PC-3 (cell line): ENCODE data around the gene RANBP1. TPM values are rescaled to one million over a fixed set of nuclear protein-coding genes. Genes with fewer than 3 reads are reported as not detected.

ENCODE experiments used
- ATAC-seq: fragments of 200-7000 bp; cut with Tn5 transposase; 2 replicates; pipeline ENCODE4 v1.9.1; 2020; ENCODE audit warnings: mild to moderate bottlenecking, moderate library complexity
- BruUV-seq: library from RNA; stranded (reverse); fragments of 400-500 nt; replicated peaks from 2 replicates; lab custom pipeline; 2021; lab: Mats Ljungman, UMichigan
- CTCF ChIA-PET: fragments of 300-600 bp; sonication (Branson Sonifier 250); formaldehyde crosslinking; loops from one replicate; lab custom pipeline; 2022; ENCODE audit warnings: antibody characterized with exemption; lab: Charles Lee
- POLR2A ChIA-PET: fragments of 300-600 bp; sonication (Branson Sonifier 250); formaldehyde crosslinking; loops from one replicate; lab custom pipeline; 2022; ENCODE audit warnings: antibody characterized with exemption; ENCODE audit not compliant: unreplicated experiment; lab: Charles Lee
- DNase-seq: peaks from one replicate; pipeline ENCODE4 v3.0.0-alpha.2; 2015
- H2AFZ ChIP-seq: fragments of 300-600 bp; sonication (generic); 2 replicates; pipeline ENCODE4 v1.6.0; 2016; ENCODE audit warnings: antibody characterized with exemption, low read length
- H3F3A ChIP-seq: fragments of 300-600 bp; sonication (generic); one replicate; pipeline ENCODE4 v1.6.0; 2017; ENCODE audit warnings: antibody characterized with exemption, low read length, control low read depth, mild to moderate bottlenecking; ENCODE audit not compliant: unreplicated experiment
- H3K27ac ChIP-seq: fragments of 300-600 bp; sonication (generic); 2 replicates; pipeline ENCODE4 v1.5.1; 2016; ENCODE audit warnings: mild to moderate bottlenecking, low read length
- H3K27me3 ChIP-seq: fragments of 300-600 bp; sonication (generic); 2 replicates; pipeline ENCODE4 v1.6.1; 2016; ENCODE audit warnings: low read length, mixed read lengths
- H3K36me3 ChIP-seq: fragments of 300-600 bp; sonication (generic); 2 replicates; pipeline ENCODE4 v1.6.1; 2016; ENCODE audit warnings: low read depth, mixed run types, low read length, mixed read lengths
- H3K4me1 ChIP-seq: fragments of 300-600 bp; sonication (generic); 2 replicates; pipeline ENCODE4 v1.5.1; 2016; ENCODE audit warnings: low read length; ENCODE audit not compliant: insufficient read depth
- H3K4me2 ChIP-seq: fragments of 300-600 bp; sonication (generic); 2 replicates; pipeline ENCODE4 v1.6.0; 2016; ENCODE audit warnings: low read length
- H3K4me3 ChIP-seq: fragments of 300-600 bp; sonication (generic); 2 replicates; pipeline ENCODE4 v1.5.1; 2016; ENCODE audit warnings: mild to moderate bottlenecking, low read length, mixed read lengths
- H3K79me2 ChIP-seq: fragments of 300-600 bp; sonication (generic); 2 replicates; pipeline ENCODE4 v1.6.1; 2017; ENCODE audit warnings: low read length, mixed read lengths
- H3K9ac ChIP-seq: fragments of 300-600 bp; sonication (generic); 2 replicates; pipeline ENCODE4 v1.6.0; 2016; ENCODE audit warnings: mild to moderate bottlenecking, low read length
- H3K9me2 ChIP-seq: fragments of 300-600 bp; sonication (generic); replicated peaks from 2 replicates; pipeline ENCODE4 v1.6.1; 2016; ENCODE audit warnings: mixed run types, low read length, mixed read lengths
- H3K9me3 ChIP-seq: fragments of 300-600 bp; sonication (generic); 2 replicates; pipeline ENCODE4 v1.6.1; 2016; ENCODE audit warnings: low read length, mixed read lengths
- H4K20me1 ChIP-seq: fragments of 300-600 bp; sonication (generic); 2 replicates; pipeline ENCODE4 v1.6.1; 2016; ENCODE audit warnings: low read length, mixed read lengths
- CTCF ChIP-seq: fragments of 300-600 bp; sonication (generic); conservative IDR thresholded peaks from 2 replicates; pipeline ENCODE4 v1.5.1; 2017; ENCODE audit warnings: antibody characterized with exemption, low read depth, mild to moderate bottlenecking, low read length
- EZH2 ChIP-seq: fragments of 300-600 bp; sonication (generic); IDR thresholded peaks from one replicate; pipeline ENCODE4 v1.6.1; 2017; ENCODE audit warnings: antibody characterized with exemption, mild to moderate bottlenecking, low read length; ENCODE audit not compliant: unreplicated experiment
- EZH2phosphoT487 ChIP-seq: fragments of 300-600 bp; sonication (generic); IDR thresholded peaks from 2 replicates; pipeline ENCODE4 v1.6.1; 2018; ENCODE audit warnings: mild to moderate bottlenecking, antibody characterized with exemption, low read length, borderline replicate concordance
- intact Hi-C: fragments of 100-400 bp; cut with micrococcal nuclease; formaldehyde crosslinking; loops from 2 replicates; pipeline ENCODE4 v1.9.0; 2023
- total RNA-seq: library from RNA; depleted of rRNA; stranded (reverse); fragments of >200 nt; gene quantifications from 2 replicates; pipeline ENCODE4 v1.2.3, GENCODE V29; 2014

RANBP1 gene
- total RNA-seq, 1 experiment from 2014 or later: 356 TPM

GRCh38 chr22:20094197-20094807 lies 21.6 kb upstream of the RANBP1 start:
- no peak overlapping the region for H3K4me2 ChIP-seq
- peaks cover 83% of the 10 kb centered on the region for H3K36me3 ChIP-seq
- no peaks in the 10 kb centered on the region for H3K27me3 ChIP-seq
- H3K27ac ChIP-seq: no peak overlapping the region
- ATAC-seq (no peak), DNase-seq (no peak)
- ChIA-PET CTCF (no interaction called here), POLR2A (no interaction called here)
- no peaks in the 10 kb centered on the region for H3F3A ChIP-seq
- H3K79me2 ChIP-seq: 0 out of 2 replicates have a peak, but pooled peaks cover 10% of the 10 kb centered on the region
- no peak overlapping the region for H2AFZ ChIP-seq
- no TSS peak for BruUV-seq
- H3K9me3 ChIP-seq: no peaks in the 10 kb centered on the region
- H3K4me1 ChIP-seq: no peaks in the 10 kb centered on the region
- H3K9ac ChIP-seq: no peak overlapping the region
- TF ChIP-seq EZH2phosphoT487 (no peak), CTCF (no peak), EZH2 (no peak)
- H3K4me3 ChIP-seq: no peak overlapping the region
- H3K9me2 ChIP-seq: no peaks in the 10 kb centered on the region
- intact Hi-C loops: no loop called here
- peaks cover 7% of the 10 kb centered on the region; the same call in 1 of the 2 replicates for H4K20me1 ChIP-seq

GRCh38 chr22:20095521-20095920 lies 20.4 kb upstream of the RANBP1 start:
- Histone ChIP-seq H3F3A (no peaks in the 10 kb centered on the region), H3K36me3 (peaks cover 76% of the 10 kb centered on the region)
- CTCF ChIA-PET: no interaction called here

More at GRCh38 chr22:20095521-20095920, 20.4 kb upstream of the RANBP1 start:
- no peak overlapping the region for H3K4me3 ChIP-seq
- no peaks in the 10 kb centered on the region for H3K27me3 ChIP-seq
- TF ChIP-seq EZH2phosphoT487: no peak
- TF ChIP-seq EZH2: no peak
- no peak for TF ChIP-seq CTCF
- intact Hi-C loops: no loop called here
- H3K9me2 ChIP-seq: no peaks in the 10 kb centered on the region
- H3K79me2 ChIP-seq: 0 out of 2 replicates have a peak, but pooled peaks cover 10% of the 10 kb centered on the region
- no peak overlapping the region for H3K27ac ChIP-seq
- H3K9me3 ChIP-seq: no peaks in the 10 kb centered on the region
- H3K4me1 ChIP-seq: no peaks in the 10 kb centered on the region
- H3K9ac ChIP-seq: no peak overlapping the region
- ATAC-seq (no peak), DNase-seq (no peak)
- no TSS peak for BruUV-seq
- peaks cover 7% of the 10 kb centered on the region; the same call in 1 of the 2 replicates for H4K20me1 ChIP-seq
- no peak overlapping the region for H3K4me2 ChIP-seq
- no peak overlapping the region for H2AFZ ChIP-seq
- POLR2A ChIA-PET: no interaction called here
